ENCODE data around the gene DAPK3. TPM values are rescaled to one million over a fixed set of nuclear protein-coding genes. Genes with fewer than 3 reads are reported as not detected.

Gene DAPK3
- total RNA-seq, 1 experiment from 2014 or later, result 66.6 TPM

GRCh38 chr19:3983936-3984583 is 13.2 kb upstream of the DAPK3 start:
- in situ Hi-C loops (cut with HindIII; ENCODE audit: low pct_unique_long_range_greater_than_20kb, low sequenced_read_pairs) (no loop called here), intact Hi-C loops (cut with micrococcal nuclease; ENCODE audit: unreplicated experiment) (loop anchor here (10.0 kb wide), 1 partner anchor 221 kb away; no protein-coding TSS in a partner anchor)
- no peak for ATAC-seq
- ChIA-PET POLR2A (interaction anchor here (0.7 kb wide), 1 partner anchor 158 kb away, joined by 3 read pairs; no protein-coding TSS in a partner anchor), CTCF (no interaction called here)
- peaks cover 8% of the 10 kb centered on the region for H3K4me1 ChIP-seq (ENCODE audit: control insufficient read depth, insufficient read depth, low read length)
- no peaks in the 10 kb centered on the region for H3K27me3 ChIP-seq (ENCODE audit: control insufficient read depth, insufficient read depth, low read length)
- no peak for TF ChIP-seq POLR2AphosphoS5 (IDR thresholded peaks at IDR 0.05; ENCODE audit: low read depth, low read length)
- 0 out of 4 replicates have a peak, but pooled peaks of 1 of the 2 experiments have one; percentile 8 for TF ChIP-seq REST (IDR thresholded peaks at IDR 0.05; ENCODE audit: insufficient read depth in 1 of 2, low read depth in 2 of 2, low read length in 1 of 2)
- H3K4me3 ChIP-seq (ENCODE audit: low read depth in 2 of 2, low read length in 2 of 2), result peak overlapping the region; percentile 65 to 99
- no TSS peak for BruUV-seq (replicated peaks)
- H3K36me3 ChIP-seq (ENCODE audit: control insufficient read depth, insufficient read depth, low read length), result peaks cover 32% of the 10 kb centered on the region
- no peaks in the 10 kb centered on the region for H3K9me3 ChIP-seq (ENCODE audit: control insufficient read depth, insufficient read depth, low read depth, low read length)
- no peak for DNase-seq (ENCODE audit: low read depth, low spot score)
- H3K27ac ChIP-seq (ENCODE audit: low read length), result peak overlapping the region; percentile 82

- H3K27ac ChIP-seq (ENCODE audit: low read length), result peak overlapping the region; percentile 82
- no TSS peak for BruUV-seq (replicated peaks)
- ChIA-PET CTCF (no interaction called here), POLR2A (no interaction called here)
- H3K36me3 ChIP-seq (ENCODE audit: control insufficient read depth, insufficient read depth, low read length), result peaks cover 32% of the 10 kb centered on the region
- peaks cover 8% of the 10 kb centered on the region for H3K4me1 ChIP-seq (ENCODE audit: control insufficient read depth, insufficient read depth, low read length)
- peak overlapping the region; percentile 65 to 99 for H3K4me3 ChIP-seq (ENCODE audit: low read depth in 2 of 2, low read length in 2 of 2)
- no peaks in the 10 kb centered on the region for H3K9me3 ChIP-seq (ENCODE audit: control insufficient read depth, insufficient read depth, low read depth, low read length)
- ATAC-seq (no peak), DNase-seq (ENCODE audit: low read depth, low spot score) (no peak)
- no peak for TF ChIP-seq CTCF (IDR thresholded peaks at IDR 0.05)
- TF ChIP-seq TCF7L2 (IDR thresholded peaks at IDR 0.05; ENCODE audit: low read depth, low read length), result no peak
- no peaks in the 10 kb centered on the region for H3K27me3 ChIP-seq (ENCODE audit: control insufficient read depth, insufficient read depth, low read length)
- in situ Hi-C loops (cut with HindIII; ENCODE audit: low pct_unique_long_range_greater_than_20kb, low sequenced_read_pairs) (no loop called here), intact Hi-C loops (cut with micrococcal nuclease; ENCODE audit: unreplicated experiment) (loop anchor here (10.0 kb wide), 1 partner anchor 221 kb away; no protein-coding TSS in a partner anchor)
Measured at GRCh38 chr19:3983542-3983914, 12.6 kb upstream of the DAPK3 start.

GRCh38 chr19:3982701-3983541 is 12.0 kb upstream of the DAPK3 start:
- H3K27me3 ChIP-seq (ENCODE audit: control insufficient read depth, insufficient read depth, low read length), result no peaks in the 10 kb centered on the region
- POLR2A ChIA-PET, result no interaction called here
- BruUV-seq (replicated peaks), result no TSS peak
- peaks cover 8% of the 10 kb centered on the region for H3K4me1 ChIP-seq (ENCODE audit: control insufficient read depth, insufficient read depth, low read length)
- TF ChIP-seq REST (IDR thresholded peaks at IDR 0.05; ENCODE audit: insufficient read depth in 1 of 2, low read depth in 2 of 2, low read length in 1 of 2), result no peak
- TF ChIP-seq CTCF (IDR thresholded peaks at IDR 0.05), result no peak
- no peak for TF ChIP-seq TCF7L2 (IDR thresholded peaks at IDR 0.05; ENCODE audit: low read depth, low read length)
- TF ChIP-seq POLR2AphosphoS5 (IDR thresholded peaks at IDR 0.05; ENCODE audit: low read depth, low read length), result no peak
- TF ChIP-seq SIN3A (IDR thresholded peaks at IDR 0.05; ENCODE audit: borderline replicate concordance, insufficient read depth, low read depth, low read length), result no peak
- H3K36me3 ChIP-seq (ENCODE audit: control insufficient read depth, insufficient read depth, low read length), result peaks cover 32% of the 10 kb centered on the region
- ATAC-seq (no peak), DNase-seq (ENCODE audit: low read depth, low spot score) (no peak)
- CTCF ChIA-PET, result no interaction called here
- intact Hi-C loops (cut with micrococcal nuclease; ENCODE audit: unreplicated experiment), result loop anchor here (10.0 kb wide), 1 partner anchor 222 kb away; no protein-coding TSS in a partner anchor
- H3K9me3 ChIP-seq (ENCODE audit: control insufficient read depth, insufficient read depth, low read depth, low read length), result no peaks in the 10 kb centered on the region
- H3K27ac ChIP-seq (ENCODE audit: low read length), result peak overlapping the region; percentile 82
- peak overlapping the region; percentile 65 to 99 for H3K4me3 ChIP-seq (ENCODE audit: low read depth in 2 of 2, low read length in 2 of 2)
- in situ Hi-C loops (cut with HindIII; ENCODE audit: low pct_unique_long_range_greater_than_20kb, low sequenced_read_pairs), result no loop called here
